ENCODE data around the gene SMARCD3.
A peak's percentile ranks its signal among the peaks of the same experiment; 100 is the strongest.

Gene SMARCD3

GRCh38 chr7:151260471-151260870 lies 12.0 kb upstream of the SMARCD3 start:
- Histone ChIP-seq H3K36me3 (ENCODE audit: control insufficient read depth in 5 of 5, insufficient read depth in 5 of 5, low read length in 5 of 5) (no peaks in the 10 kb centered on the region), H3K4me1 (ENCODE audit: control insufficient read depth in 5 of 5, insufficient read depth in 5 of 5, low read length in 5 of 5) (peaks cover 0 to 12% (median 3%) of the 10 kb centered on the region in 5 donors), H3K9ac (ENCODE audit: low read length in 5 of 5) (no peak overlapping the region), H3K27me3 (ENCODE audit: control insufficient read depth in 5 of 5, insufficient read depth in 4 of 5, low read length in 5 of 5) (peaks cover 18 to 43% (median 30%) of the 10 kb centered on the region in 5 donors), H3K9me3 (ENCODE audit: control insufficient read depth in 5 of 5, low read length in 5 of 5) (no peaks in the 10 kb centered on the region), H3K4me3 (ENCODE audit: low read depth in 1 of 5, low read length in 5 of 5) (no peak overlapping the region), H3K27ac (ENCODE audit: low read depth, low read length) (no peak overlapping the region)

GRCh38 chr7:151257990-151258389 lies 9.5 kb upstream of the SMARCD3 start:
- Histone ChIP-seq H3K4me3 (ENCODE audit: low read depth in 1 of 5, low read length in 5 of 5) (no peak overlapping the region), H3K4me1 (ENCODE audit: control insufficient read depth in 5 of 5, insufficient read depth in 5 of 5, low read length in 5 of 5) (peaks cover 0 to 24% (median 4%) of the 10 kb centered on the region in 5 donors), H3K27me3 (ENCODE audit: control insufficient read depth in 5 of 5, insufficient read depth in 4 of 5, low read length in 5 of 5) (peaks cover 11 to 35% (median 29%) of the 10 kb centered on the region in 5 donors), H3K9me3 (ENCODE audit: control insufficient read depth in 5 of 5, low read length in 5 of 5) (no peaks in the 10 kb centered on the region), H3K27ac (ENCODE audit: low read depth, low read length) (no peak overlapping the region), H3K9ac (ENCODE audit: low read length in 5 of 5) (no peak overlapping the region), H3K36me3 (ENCODE audit: control insufficient read depth in 5 of 5, insufficient read depth in 5 of 5, low read length in 5 of 5) (no peaks in the 10 kb centered on the region)

GRCh38 chr7:151256410-151257045 lies 8.0 kb upstream of the SMARCD3 start:
- Histone ChIP-seq H3K4me1 (ENCODE audit: control insufficient read depth in 5 of 5, insufficient read depth in 5 of 5, low read length in 5 of 5) (peaks cover 0 to 31% (median 15%) of the 10 kb centered on the region in 5 donors), H3K4me3 (ENCODE audit: low read depth in 1 of 5, low read length in 5 of 5) (no peak overlapping the region), H3K36me3 (ENCODE audit: control insufficient read depth in 5 of 5, insufficient read depth in 5 of 5, low read length in 5 of 5) (no peaks in the 10 kb centered on the region), H3K9ac (ENCODE audit: low read length in 5 of 5) (no peak overlapping the region), H3K27me3 (ENCODE audit: control insufficient read depth in 5 of 5, insufficient read depth in 4 of 5, low read length in 5 of 5) (peaks cover 2 to 25% (median 18%) of the 10 kb centered on the region in 5 donors), H3K9me3 (ENCODE audit: control insufficient read depth in 5 of 5, low read length in 5 of 5) (no peaks in the 10 kb centered on the region), H3K27ac (ENCODE audit: low read depth, low read length) (no peak overlapping the region)

GRCh38 chr7:151255390-151255789 lies 6.9 kb upstream of the SMARCD3 start:
- H3K4me3 ChIP-seq (ENCODE audit: low read depth in 1 of 5, low read length in 5 of 5) = no peak overlapping the region
- peaks cover 0 to 14% (median 8%) of the 10 kb centered on the region in 5 donors for H3K27me3 ChIP-seq (ENCODE audit: control insufficient read depth in 5 of 5, insufficient read depth in 4 of 5, low read length in 5 of 5)
- peaks cover 3 to 39% (median 26%) of the 10 kb centered on the region in 5 donors for H3K4me1 ChIP-seq (ENCODE audit: control insufficient read depth in 5 of 5, insufficient read depth in 5 of 5, low read length in 5 of 5)

GRCh38 chr7:151254851-151255250 lies 6.4 kb upstream of the SMARCD3 start:
- Histone ChIP-seq H3K36me3 (ENCODE audit: control insufficient read depth in 5 of 5, insufficient read depth in 5 of 5, low read length in 5 of 5) (no peaks in the 10 kb centered on the region), H3K27ac (ENCODE audit: low read depth, low read length) (no peak overlapping the region), H3K27me3 (ENCODE audit: control insufficient read depth in 5 of 5, insufficient read depth in 4 of 5, low read length in 5 of 5) (peaks cover 0 to 12% (median 8%) of the 10 kb centered on the region in 5 donors), H3K9ac (ENCODE audit: low read length in 5 of 5) (no peak overlapping the region), H3K4me3 (ENCODE audit: low read depth in 1 of 5, low read length in 5 of 5) (no peak overlapping the region), H3K4me1 (ENCODE audit: control insufficient read depth in 5 of 5, insufficient read depth in 5 of 5, low read length in 5 of 5) (peaks cover 3 to 45% (median 31%) of the 10 kb centered on the region in 5 donors), H3K9me3 (ENCODE audit: control insufficient read depth in 5 of 5, low read length in 5 of 5) (no peaks in the 10 kb centered on the region)

More at GRCh38 chr7:151255390-151255789, 6.9 kb upstream of the SMARCD3 start:
- Histone ChIP-seq H3K9ac (ENCODE audit: low read length in 5 of 5) (no peak overlapping the region), H3K9me3 (ENCODE audit: control insufficient read depth in 5 of 5, low read length in 5 of 5) (no peaks in the 10 kb centered on the region), H3K27ac (ENCODE audit: low read depth, low read length) (no peak overlapping the region), H3K36me3 (ENCODE audit: control insufficient read depth in 5 of 5, insufficient read depth in 5 of 5, low read length in 5 of 5) (no peaks in the 10 kb centered on the region)

GRCh38 chr7:151254316-151254715 lies 5.8 kb upstream of the SMARCD3 start:
- H3K9me3 ChIP-seq (ENCODE audit: control insufficient read depth in 5 of 5, low read length in 5 of 5) = no peaks in the 10 kb centered on the region
- no peak overlapping the region for H3K27ac ChIP-seq (ENCODE audit: low read depth, low read length)
- H3K9ac ChIP-seq (ENCODE audit: low read length in 5 of 5) = peak overlapping the region in 1 of 5 donors; percentile 35
- H3K4me1 ChIP-seq (ENCODE audit: control insufficient read depth in 5 of 5, insufficient read depth in 5 of 5, low read length in 5 of 5) = peaks cover 3 to 50% (median 37%) of the 10 kb centered on the region in 5 donors
- no peaks in the 10 kb centered on the region for H3K36me3 ChIP-seq (ENCODE audit: control insufficient read depth in 5 of 5, insufficient read depth in 5 of 5, low read length in 5 of 5)
- peaks cover 0 to 12% (median 8%) of the 10 kb centered on the region in 5 donors for H3K27me3 ChIP-seq (ENCODE audit: control insufficient read depth in 5 of 5, insufficient read depth in 4 of 5, low read length in 5 of 5)
- no peak overlapping the region for H3K4me3 ChIP-seq (ENCODE audit: low read depth in 1 of 5, low read length in 5 of 5)

GRCh38 chr7:151252961-151253711 lies 4.6 kb upstream of the SMARCD3 start:
- Histone ChIP-seq H3K27me3 (ENCODE audit: control insufficient read depth in 5 of 5, insufficient read depth in 4 of 5, low read length in 5 of 5) (peaks cover 0 to 12% (median 8%) of the 10 kb centered on the region in 5 donors), H3K4me1 (ENCODE audit: control insufficient read depth in 5 of 5, insufficient read depth in 5 of 5, low read length in 5 of 5) (peaks cover 3 to 56% (median 44%) of the 10 kb centered on the region in 5 donors), H3K4me3 (ENCODE audit: low read depth in 1 of 5, low read length in 5 of 5) (peak overlapping the region in 2 of 5 donors; percentile 66 to 68), H3K9ac (ENCODE audit: low read length in 5 of 5) (peak overlapping the region in 2 of 5 donors; percentile 35 to 81), H3K9me3 (ENCODE audit: control insufficient read depth in 5 of 5, low read length in 5 of 5) (no peaks in the 10 kb centered on the region), H3K36me3 (ENCODE audit: control insufficient read depth in 5 of 5, insufficient read depth in 5 of 5, low read length in 5 of 5) (no peaks in the 10 kb centered on the region), H3K27ac (ENCODE audit: low read depth, low read length) (no peak overlapping the region)

GRCh38 chr7:151252561-151252835 lies 4.0 kb upstream of the SMARCD3 start:
- no peak overlapping the region for H3K27ac ChIP-seq (ENCODE audit: low read depth, low read length)
- no peaks in the 10 kb centered on the region for H3K36me3 ChIP-seq (ENCODE audit: control insufficient read depth in 5 of 5, insufficient read depth in 5 of 5, low read length in 5 of 5)
- H3K9ac ChIP-seq (ENCODE audit: low read length in 5 of 5) = peak overlapping the region in 3 of 5 donors; percentile 72 to 81 (median 73)
- peaks cover 0 to 10% (median 5%) of the 10 kb centered on the region in 5 donors for H3K27me3 ChIP-seq (ENCODE audit: control insufficient read depth in 5 of 5, insufficient read depth in 4 of 5, low read length in 5 of 5)
- H3K4me1 ChIP-seq (ENCODE audit: control insufficient read depth in 5 of 5, insufficient read depth in 5 of 5, low read length in 5 of 5) = peaks cover 3 to 61% (median 50%) of the 10 kb centered on the region in 5 donors
- no peaks in the 10 kb centered on the region for H3K9me3 ChIP-seq (ENCODE audit: control insufficient read depth in 5 of 5, low read length in 5 of 5)
- peak overlapping the region; percentile 66 to 78 (median 68) for H3K4me3 ChIP-seq (ENCODE audit: low read depth in 1 of 5, low read length in 5 of 5)

GRCh38 chr7:151251689-151252560 lies 3.4 kb upstream of the SMARCD3 start:
- peak overlapping the region; percentile 30 for H3K27ac ChIP-seq (ENCODE audit: low read depth, low read length)
- peak overlapping the region; percentile 66 to 78 (median 68) for H3K4me3 ChIP-seq (ENCODE audit: low read depth in 1 of 5, low read length in 5 of 5)
- peak overlapping the region in 4 of 5 donors; percentile 65 to 81 (median 72) for H3K9ac ChIP-seq (ENCODE audit: low read length in 5 of 5)
- peaks cover 4 to 67% (median 55%) of the 10 kb centered on the region in 5 donors for H3K4me1 ChIP-seq (ENCODE audit: control insufficient read depth in 5 of 5, insufficient read depth in 5 of 5, low read length in 5 of 5)
- H3K27me3 ChIP-seq (ENCODE audit: control insufficient read depth in 5 of 5, insufficient read depth in 4 of 5, low read length in 5 of 5) = peaks cover 0 to 10% (median 3%) of the 10 kb centered on the region in 5 donors
- no peaks in the 10 kb centered on the region for H3K9me3 ChIP-seq (ENCODE audit: control insufficient read depth in 5 of 5, low read length in 5 of 5)
- no peaks in the 10 kb centered on the region for H3K36me3 ChIP-seq (ENCODE audit: control insufficient read depth in 5 of 5, insufficient read depth in 5 of 5, low read length in 5 of 5)
